Right lobe of liver (tissue), 6 donors: ENCODE data around the gene NIM1K. TPM values are rescaled to one million over a fixed set of nuclear protein-coding genes. Genes with fewer than 3 reads are reported as not detected.
A peak's percentile ranks its signal among the peaks of the same experiment; 100 is the strongest.
"Not testable (repeated sequence)": the region's sequence is repeated elsewhere in the genome, so short reads cannot be mapped to it uniquely, and the experiment has no call there.

Source experiments
- ATAC-seq, 4 donors: fragments of 200-7000 bp; cut with Tn5 transposase; one replicate each; pipeline ENCODE4 v1.9.1; 2020; ENCODE audit warnings: mild to moderate bottlenecking in 4 of 4, moderate library complexity in 4 of 4
- DNase-seq, 3 donors: peaks; one replicate each; pipeline ENCODE4 v3.0.0-alpha.2; 2020
- H3K27ac ChIP-seq, 3 donors: fragments of 200-600 bp; one replicate each; pipeline ENCODE4 v1.8.0; 2022
- H3K27me3 ChIP-seq, 2 donors: fragments of 200-600 bp; one replicate each; pipeline ENCODE4 v1.8.0; 2022
- H3K36me3 ChIP-seq, 4 donors: fragments of 200-600 bp; sonication (generic) in 1 of 4; one replicate each; pipeline versions ENCODE4 v1.5.1 to v1.8.0; 2017 to 2022; ENCODE audit warnings: control low read depth in 1 of 4
- H3K4me1 ChIP-seq, 4 donors: fragments of 200-600 bp; sonication (generic) in 1 of 4; one replicate each; pipeline versions ENCODE4 v1.5.1 to v1.8.0; 2017 to 2022; ENCODE audit warnings: control low read depth in 1 of 4
- H3K4me3 ChIP-seq, 3 donors: fragments of 200-600 bp; one replicate each; pipeline ENCODE4 v1.8.0; 2022
- H3K9me3 ChIP-seq, 4 donors: fragments of 200-600 bp; sonication (generic) in 1 of 4; one replicate each; pipeline versions ENCODE4 v1.5.1 to v1.8.0; 2017 to 2022; ENCODE audit warnings: control low read depth in 1 of 4
- POLR2A ChIP-seq: fragments of 450-650 bp; IDR thresholded peaks from one replicate; pipeline ENCODE4 v1.6.1; 2017; ENCODE audit warnings: antibody characterized with exemption, mild to moderate bottlenecking
- WGBS: methylation state at CpG from one replicate; pipeline ENCODE4 v1.1.6; 2018; ENCODE audit warnings: low coverage, low lambda C conversion rate; ENCODE audit not compliant: insufficient coverage; ENCODE audit errors: missing lambda C conversion rate; 5-methylcytosine and 5-hydroxymethylcytosine counted together
- intact Hi-C, 2 donors: fragments of 100-400 bp; cut with DNase I; formaldehyde crosslinking; loops; one replicate each; pipeline versions ENCODE4 v1.11.2 to v1.14.1; 2022
- total RNA-seq, 6 experiments: library from RNA; depleted of rRNA in 2 of 6; stranded (reverse); fragments of >200 nt in 2 of 6; fragmentation: NEBNext Ultra II Directional in 3 of 6; extraction: Animal tissue kit (Norgen Biotek cat#: 25700) in 3 of 6; gene quantifications; one replicate each; pipeline versions ENCODE4 v1.1.0 to v1.2.4, GENCODE V29; 2016 to 2023
- TF ChIP-seq, protein P1 (sequence below), 4 donors: fragments of 200-600 bp in 3 of 4; fragments of 450-650 bp in 1 of 4; IDR thresholded peaks; one replicate each; pipeline versions ENCODE4 v1.5.1 to v1.8.0; 2016 to 2022; ENCODE audit warnings: antibody characterized with exemption in 4 of 4, mild to moderate bottlenecking in 2 of 4
- donor health status: DM: no; HTN: yes; CAD: no.
- donor health status: DM: no; HTN: no; CAD: no.
- donor health status: DM: no; HTN: no; CAD: no.
- donor health status: DM: no; HTN: yes; CAD: no.
- donor health status: DM: no; HTN: yes; CAD: no.

NIM1K gene
- total RNA-seq, 6 experiments from 2014 or later = 0.06 to 0.55 (median 0.12) TPM; not detected in 2

DNA sequence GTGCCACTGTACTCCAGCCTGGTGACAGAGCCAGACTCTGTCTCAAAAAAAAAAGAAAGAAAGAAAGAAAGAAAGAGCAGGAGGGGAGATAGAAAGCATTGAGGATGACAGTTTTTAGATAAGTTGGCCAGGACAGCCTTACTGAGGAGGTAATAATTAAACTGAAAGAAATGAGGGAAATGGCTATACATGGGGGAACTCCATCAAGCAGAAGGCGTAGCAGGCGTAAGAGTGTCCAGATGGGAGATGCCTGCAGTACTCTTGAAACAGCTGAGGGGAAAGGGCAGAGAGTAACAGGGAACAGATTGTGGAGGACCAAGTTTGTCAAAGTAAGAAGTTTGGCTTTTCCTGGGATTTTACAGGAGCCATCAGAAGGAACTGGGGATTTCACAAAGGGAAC is 63.7 kb downstream of the NIM1K start:
- ATAC-seq (peak in 2 of 4 donors; percentile 17 to 34), DNase-seq (no peak)
- Histone ChIP-seq H3K9me3 (no peaks in the 10 kb centered on the region), H3K27me3 (no peaks in the 10 kb centered on the region), H3K36me3 (no peaks in the 10 kb centered on the region), H3K27ac (no peak overlapping the region), H3K4me1 (peaks cover 0 to 14% (median 0%) of the 10 kb centered on the region in 4 donors), H3K4me3 (no peak overlapping the region)
- 90% methylated on average over 2 of the region's 2 CpGs for WGBS
- no peak for TF ChIP-seq POLR2A
- intact Hi-C loops = no loop called here

GRCh38 chr5:43256261-43256966 is 64.4 kb downstream of the NIM1K start:
- Histone ChIP-seq H3K4me3 (no peak overlapping the region), H3K36me3 (no peaks in the 10 kb centered on the region), H3K9me3 (no peaks in the 10 kb centered on the region), H3K27me3 (no peaks in the 10 kb centered on the region), H3K4me1 (peaks cover 0 to 14% (median 0%) of the 10 kb centered on the region in 4 donors), H3K27ac (peak overlapping the region in 1 of 3 donors; percentile 43)
- no peak for DNase-seq
- whole genome bisulfite sequencing = 33% methylated on average over 1 of the region's 2 CpGs
- TF ChIP-seq, protein P1, sequence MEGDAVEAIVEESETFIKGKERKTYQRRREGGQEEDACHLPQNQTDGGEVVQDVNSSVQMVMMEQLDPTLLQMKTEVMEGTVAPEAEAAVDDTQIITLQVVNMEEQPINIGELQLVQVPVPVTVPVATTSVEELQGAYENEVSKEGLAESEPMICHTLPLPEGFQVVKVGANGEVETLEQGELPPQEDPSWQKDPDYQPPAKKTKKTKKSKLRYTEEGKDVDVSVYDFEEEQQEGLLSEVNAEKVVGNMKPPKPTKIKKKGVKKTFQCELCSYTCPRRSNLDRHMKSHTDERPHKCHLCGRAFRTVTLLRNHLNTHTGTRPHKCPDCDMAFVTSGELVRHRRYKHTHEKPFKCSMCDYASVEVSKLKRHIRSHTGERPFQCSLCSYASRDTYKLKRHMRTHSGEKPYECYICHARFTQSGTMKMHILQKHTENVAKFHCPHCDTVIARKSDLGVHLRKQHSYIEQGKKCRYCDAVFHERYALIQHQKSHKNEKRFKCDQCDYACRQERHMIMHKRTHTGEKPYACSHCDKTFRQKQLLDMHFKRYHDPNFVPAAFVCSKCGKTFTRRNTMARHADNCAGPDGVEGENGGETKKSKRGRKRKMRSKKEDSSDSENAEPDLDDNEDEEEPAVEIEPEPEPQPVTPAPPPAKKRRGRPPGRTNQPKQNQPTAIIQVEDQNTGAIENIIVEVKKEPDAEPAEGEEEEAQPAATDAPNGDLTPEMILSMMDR (IDR thresholded peaks at IDR 0.05) = no peak
- no peak for TF ChIP-seq POLR2A
- peak; percentile 61 to 82 (median 78) for ATAC-seq
- intact Hi-C loops = no loop called here

GRCh38 chr5:43258116-43258515 is 66.1 kb downstream of the NIM1K start:
- no peak overlapping the region for H3K4me3 ChIP-seq
- intact Hi-C loops = no loop called here
- no peak for TF ChIP-seq POLR2A
- TF ChIP-seq, protein P1 (IDR thresholded peaks at IDR 0.05) = no peak
- H3K4me1 ChIP-seq = peaks cover 0 to 14% (median 0%) of the 10 kb centered on the region in 4 donors
- no peak overlapping the region for H3K27ac ChIP-seq
- DNase-seq (no peak), ATAC-seq (no peak)
- H3K36me3 ChIP-seq = no peaks in the 10 kb centered on the region
- H3K27me3 ChIP-seq = no peaks in the 10 kb centered on the region
- 33% methylated on average over 1 of the region's 1 CpG for WGBS
- no peaks in the 10 kb centered on the region for H3K9me3 ChIP-seq

DNA sequence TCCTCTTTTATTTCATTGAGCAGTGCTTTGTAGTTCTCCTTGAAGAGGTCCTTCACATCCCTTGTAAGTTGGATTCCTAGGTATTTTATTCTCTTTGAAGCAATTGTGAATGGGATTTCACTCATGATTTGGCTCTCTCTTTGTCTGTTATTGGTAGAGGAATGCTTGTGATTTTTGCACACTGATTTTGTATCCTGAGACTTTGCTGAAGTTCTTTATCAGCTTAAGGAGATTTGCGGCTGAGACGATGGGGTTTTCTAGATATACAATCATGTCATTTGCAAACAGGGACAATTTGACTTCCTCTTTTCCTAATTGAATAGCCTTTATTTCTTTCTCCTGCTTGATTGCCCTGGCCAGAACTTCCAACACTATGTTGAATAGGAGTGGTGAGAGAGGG is 70.2 kb downstream of the NIM1K start:
- ATAC-seq, H3K4me1 ChIP-seq, H3K4me3 ChIP-seq, H3K36me3 ChIP-seq, H3K27me3 ChIP-seq, intact Hi-C loops, H3K27ac ChIP-seq, DNase-seq, H3K9me3 ChIP-seq: not testable (repeated sequence)
- 91% methylated on average over 2 of the region's 2 CpGs for WGBS

DNA sequence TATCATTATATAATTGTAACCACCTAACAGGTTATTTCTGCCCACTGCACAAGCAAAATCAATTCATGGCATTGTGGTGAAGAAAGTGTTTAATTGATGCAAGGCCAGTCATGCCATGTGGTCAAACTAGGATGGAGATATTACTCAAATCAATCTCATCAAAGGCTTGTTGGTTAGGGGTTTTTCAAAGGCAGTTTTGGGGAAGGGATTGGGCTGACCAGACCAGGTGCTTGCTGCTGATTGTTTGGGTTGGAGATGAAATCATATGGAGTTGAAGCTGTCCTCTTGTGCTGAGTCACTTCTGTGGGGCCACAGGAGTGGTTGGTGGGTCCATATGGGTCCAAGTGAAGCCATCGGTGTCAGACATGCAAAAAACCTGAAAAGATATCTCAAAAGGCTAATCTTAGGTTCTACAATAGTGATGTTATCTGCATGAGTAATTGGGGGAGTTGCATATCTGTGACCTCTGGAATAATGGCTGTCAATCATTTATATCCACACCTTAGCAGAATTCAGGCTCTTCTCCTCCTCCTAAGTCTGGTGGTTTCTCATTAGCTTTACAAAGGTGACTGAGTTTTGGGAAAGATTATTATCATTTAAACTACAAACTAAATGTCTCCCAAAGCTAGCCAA is 76.3 kb downstream of the NIM1K start:
- Histone ChIP-seq H3K4me3 (no peak overlapping the region), H3K27ac (no peak overlapping the region), H3K4me1 (no peaks in the 10 kb centered on the region), H3K9me3 (no peaks in the 10 kb centered on the region), H3K36me3 (no peaks in the 10 kb centered on the region), H3K27me3 (no peaks in the 10 kb centered on the region)
- DNase-seq (no peak), ATAC-seq (no peak)
- WGBS = 83% methylated on average over 1 of the region's 1 CpG
- intact Hi-C loops = no loop called here
- no peak for TF ChIP-seq POLR2A
- TF ChIP-seq, protein P1 (IDR thresholded peaks at IDR 0.05) = no peak
